ENCODE measurements around the gene IL13.

The IL13 gene

GRCh38 chr5:132622608-132623007 is 35.4 kb upstream of the IL13 start:
- Histone ChIP-seq H3K79me1 (replicated peaks; ENCODE audit: low read length, poor library complexity, severe bottlenecking) (peaks cover 7% of the 10 kb centered on the region), H3K9me3 (ENCODE audit: control insufficient read depth, low read length) (no peaks in the 10 kb centered on the region), H2BK5ac (ENCODE audit: low read depth, low read length, poor library complexity, severe bottlenecking) (no peak overlapping the region), H3K4me2 (ENCODE audit: low read length, poor library complexity, severe bottlenecking) (no peak overlapping the region), H3K27ac (ENCODE audit: low read length, poor library complexity, severe bottlenecking) (no peak overlapping the region), H3K23ac (ENCODE audit: low read length in 2 of 2) (no peak overlapping the region), H3K4ac (ENCODE audit: low read depth in 1 of 2, low read length in 2 of 2) (no peak overlapping the region), H3K14ac (ENCODE audit: low read length in 2 of 2) (no peak overlapping the region), H3K9ac (ENCODE audit: low read length) (no peak overlapping the region), H4K8ac (ENCODE audit: low read length) (no peak overlapping the region), H3K27me3 (ENCODE audit: control insufficient read depth in 1 of 2, insufficient read depth in 1 of 2, low read length in 2 of 2) (no peaks in the 10 kb centered on the region), H3K4me1 (ENCODE audit: control insufficient read depth, insufficient read depth, low read depth, low read length) (peaks cover 4% of the 10 kb centered on the region), H2BK15ac (ENCODE audit: low read depth, poor library complexity, severe bottlenecking) (no peak overlapping the region), H2AFZ (ENCODE audit: low read depth, low read length) (no peak overlapping the region), H3K36me3 (ENCODE audit: control insufficient read depth in 1 of 2, insufficient read depth in 2 of 2, low read depth in 1 of 2, low read length in 2 of 2) (peaks cover 6 to 61% of the 10 kb centered on the region in 2 experiments), H2BK120ac (ENCODE audit: low read depth, low read length) (no peak overlapping the region), H4K91ac (ENCODE audit: low read length) (no peak overlapping the region), H3K18ac (ENCODE audit: low read depth in 1 of 2, low read length in 2 of 2) (no peak overlapping the region), H2AK5ac (ENCODE audit: low read length, severe bottlenecking) (no peak overlapping the region), H2BK12ac (ENCODE audit: low read length in 2 of 2) (no peak overlapping the region), H3K4me3 (ENCODE audit: insufficient read depth in 1 of 2, low read depth in 1 of 2, low read length in 2 of 2) (no peak overlapping the region)
- DNase-seq, result no peak

- Histone ChIP-seq H4K91ac (ENCODE audit: low read length) (no peak overlapping the region), H2BK5ac (ENCODE audit: low read depth, low read length, poor library complexity, severe bottlenecking) (no peak overlapping the region), H2AK5ac (ENCODE audit: low read length, severe bottlenecking) (no peak overlapping the region), H3K4me3 (ENCODE audit: insufficient read depth in 1 of 2, low read depth in 1 of 2, low read length in 2 of 2) (no peak overlapping the region), H2AFZ (ENCODE audit: low read depth, low read length) (no peak overlapping the region), H3K4me2 (ENCODE audit: low read length, poor library complexity, severe bottlenecking) (no peak overlapping the region), H3K4ac (ENCODE audit: low read depth in 1 of 2, low read length in 2 of 2) (no peak overlapping the region), H3K14ac (ENCODE audit: low read length in 2 of 2) (no peak overlapping the region), H3K18ac (ENCODE audit: low read depth in 1 of 2, low read length in 2 of 2) (no peak overlapping the region), H2BK12ac (ENCODE audit: low read length in 2 of 2) (no peak overlapping the region), H3K36me3 (ENCODE audit: control insufficient read depth in 1 of 2, insufficient read depth in 2 of 2, low read depth in 1 of 2, low read length in 2 of 2) (peaks cover 9 to 54% of the 10 kb centered on the region in 2 experiments), H3K23ac (ENCODE audit: low read length in 2 of 2) (no peak overlapping the region), H2BK15ac (ENCODE audit: low read depth, poor library complexity, severe bottlenecking) (no peak overlapping the region), H3K27me3 (ENCODE audit: control insufficient read depth in 1 of 2, insufficient read depth in 1 of 2, low read length in 2 of 2) (no peaks in the 10 kb centered on the region), H3K9ac (ENCODE audit: low read length) (no peak overlapping the region), H2BK120ac (ENCODE audit: low read depth, low read length) (no peak overlapping the region), H4K8ac (ENCODE audit: low read length) (no peak overlapping the region), H3K79me1 (replicated peaks; ENCODE audit: low read length, poor library complexity, severe bottlenecking) (peaks cover 11% of the 10 kb centered on the region), H3K9me3 (ENCODE audit: control insufficient read depth, low read length) (no peaks in the 10 kb centered on the region), H3K27ac (ENCODE audit: low read length, poor library complexity, severe bottlenecking) (no peak overlapping the region), H3K4me1 (ENCODE audit: control insufficient read depth, insufficient read depth, low read depth, low read length) (peaks cover 1% of the 10 kb centered on the region)
- 98% methylated on average over 2 of the region's 2 CpGs for WGBS
- no peak for DNase-seq
Measured at GRCh38 chr5:132627470-132627869, 30.5 kb upstream of the IL13 start.

GRCh38 chr5:132628814-132629213 is 29.2 kb upstream of the IL13 start:
- no peak overlapping the region for H2BK5ac ChIP-seq (ENCODE audit: low read depth, low read length, poor library complexity, severe bottlenecking)
- no peak overlapping the region for H3K18ac ChIP-seq (ENCODE audit: low read depth in 1 of 2, low read length in 2 of 2)
- H3K27me3 ChIP-seq (ENCODE audit: control insufficient read depth in 1 of 2, insufficient read depth in 1 of 2, low read length in 2 of 2), result no peaks in the 10 kb centered on the region
- H2BK12ac ChIP-seq (ENCODE audit: low read length in 2 of 2), result no peak overlapping the region
- no peaks in the 10 kb centered on the region for H3K4me1 ChIP-seq (ENCODE audit: control insufficient read depth, insufficient read depth, low read depth, low read length)
- no peak overlapping the region for H3K4me2 ChIP-seq (ENCODE audit: low read length, poor library complexity, severe bottlenecking)
- H3K36me3 ChIP-seq (ENCODE audit: control insufficient read depth in 1 of 2, insufficient read depth in 2 of 2, low read depth in 1 of 2, low read length in 2 of 2), result peaks cover 9 to 57% of the 10 kb centered on the region in 2 experiments
- no peak overlapping the region for H3K27ac ChIP-seq (ENCODE audit: low read length, poor library complexity, severe bottlenecking)
- no peak overlapping the region for H2AFZ ChIP-seq (ENCODE audit: low read depth, low read length)
- H4K91ac ChIP-seq (ENCODE audit: low read length), result no peak overlapping the region
- WGBS, result 100% methylated on average over 2 of the region's 2 CpGs
- no peak overlapping the region for H4K8ac ChIP-seq (ENCODE audit: low read length)
- no peak overlapping the region for H2AK5ac ChIP-seq (ENCODE audit: low read length, severe bottlenecking)
- H3K4ac ChIP-seq (ENCODE audit: low read depth in 1 of 2, low read length in 2 of 2), result no peak overlapping the region
- H3K14ac ChIP-seq (ENCODE audit: low read length in 2 of 2), result no peak overlapping the region
- no peak overlapping the region for H2BK120ac ChIP-seq (ENCODE audit: low read depth, low read length)
- H3K9me3 ChIP-seq (ENCODE audit: control insufficient read depth, low read length), result no peaks in the 10 kb centered on the region
- peaks cover 11% of the 10 kb centered on the region for H3K79me1 ChIP-seq (replicated peaks; ENCODE audit: low read length, poor library complexity, severe bottlenecking)
- H3K23ac ChIP-seq (ENCODE audit: low read length in 2 of 2), result no peak overlapping the region
- H3K4me3 ChIP-seq (ENCODE audit: insufficient read depth in 1 of 2, low read depth in 1 of 2, low read length in 2 of 2), result no peak overlapping the region
- H2BK15ac ChIP-seq (ENCODE audit: low read depth, poor library complexity, severe bottlenecking), result no peak overlapping the region
- no peak overlapping the region for H3K9ac ChIP-seq (ENCODE audit: low read length)
- DNase-seq, result no peak

- Histone ChIP-seq H3K14ac (ENCODE audit: low read length in 2 of 2) (no peak overlapping the region), H2BK15ac (ENCODE audit: low read depth, poor library complexity, severe bottlenecking) (no peak overlapping the region), H3K79me1 (replicated peaks; ENCODE audit: low read length, poor library complexity, severe bottlenecking) (peaks cover 10% of the 10 kb centered on the region), H2BK12ac (ENCODE audit: low read length in 2 of 2) (no peak overlapping the region), H3K4me1 (ENCODE audit: control insufficient read depth, insufficient read depth, low read depth, low read length) (no peaks in the 10 kb centered on the region), H3K27ac (ENCODE audit: low read length, poor library complexity, severe bottlenecking) (no peak overlapping the region), H4K8ac (ENCODE audit: low read length) (no peak overlapping the region), H4K91ac (ENCODE audit: low read length) (no peak overlapping the region), H2BK120ac (ENCODE audit: low read depth, low read length) (no peak overlapping the region), H3K23ac (ENCODE audit: low read length in 2 of 2) (no peak overlapping the region), H3K9me3 (ENCODE audit: control insufficient read depth, low read length) (no peaks in the 10 kb centered on the region), H3K27me3 (ENCODE audit: control insufficient read depth in 1 of 2, insufficient read depth in 1 of 2, low read length in 2 of 2) (no peaks in the 10 kb centered on the region), H3K4me3 (ENCODE audit: insufficient read depth in 1 of 2, low read depth in 1 of 2, low read length in 2 of 2) (no peak overlapping the region), H3K4me2 (ENCODE audit: low read length, poor library complexity, severe bottlenecking) (no peak overlapping the region), H2AK5ac (ENCODE audit: low read length, severe bottlenecking) (no peak overlapping the region), H3K4ac (ENCODE audit: low read depth in 1 of 2, low read length in 2 of 2) (no peak overlapping the region), H2BK5ac (ENCODE audit: low read depth, low read length, poor library complexity, severe bottlenecking) (no peak overlapping the region), H3K36me3 (ENCODE audit: control insufficient read depth in 1 of 2, insufficient read depth in 2 of 2, low read depth in 1 of 2, low read length in 2 of 2) (peaks cover 9 to 54% of the 10 kb centered on the region in 2 experiments), H3K9ac (ENCODE audit: low read length) (no peak overlapping the region), H3K18ac (ENCODE audit: low read depth in 1 of 2, low read length in 2 of 2) (no peak overlapping the region), H2AFZ (ENCODE audit: low read depth, low read length) (no peak overlapping the region)
- WGBS, result 95% methylated on average over 4 of the region's 5 CpGs
- no peak for DNase-seq
Measured at GRCh38 chr5:132629230-132629944, 28.6 kb upstream of the IL13 start.

All from mesenchymal stem cell (in vitro differentiated cells and primary cell).